ENCODE measurements around the gene EIF3K.

DNA sequence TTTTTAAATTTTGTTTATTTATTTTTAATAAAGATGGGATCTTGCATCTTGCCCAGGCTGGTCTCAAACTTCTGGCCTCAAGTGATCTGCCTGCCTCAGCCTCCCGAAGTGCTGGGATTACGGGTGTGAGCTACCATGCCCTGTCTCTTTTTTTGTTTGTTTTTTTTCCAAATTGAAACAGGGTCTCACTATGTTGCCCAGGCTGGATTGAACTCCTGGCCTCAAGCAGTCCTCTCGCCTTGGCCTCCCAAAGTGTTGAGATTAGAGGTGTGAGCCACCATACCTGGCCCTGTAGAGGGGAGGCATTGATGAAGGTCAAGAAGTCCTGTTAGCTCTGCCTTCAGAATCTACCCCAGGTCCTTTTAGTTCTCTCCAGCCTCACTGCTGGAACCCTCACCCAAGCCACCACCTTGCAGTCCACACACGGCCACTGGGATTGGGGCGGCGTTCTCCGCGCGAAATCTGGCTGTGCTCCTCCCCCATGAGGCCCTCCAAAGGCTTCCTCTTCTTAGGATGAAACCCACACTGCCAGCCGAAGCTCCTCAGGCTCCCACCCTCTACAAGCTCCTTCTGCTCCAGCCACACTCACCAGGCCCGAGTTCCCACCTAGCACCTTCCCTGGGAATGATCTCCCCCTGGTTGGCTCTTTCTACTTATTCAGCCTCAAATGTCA lies 63.3 kb downstream of the EIF3K start:
- TF ChIP-seq EP300 (IDR thresholded peaks at IDR 0.05; ENCODE audit: borderline replicate concordance in 1 of 2, control insufficient read depth in 1 of 2, low read depth in 2 of 2, low read length in 2 of 2) (no peak), RCOR1 (conservative IDR thresholded peaks at IDR 0.05; ENCODE audit: low read depth, low read length) (no peak)
- TF ChIP-seq, protein P1, sequence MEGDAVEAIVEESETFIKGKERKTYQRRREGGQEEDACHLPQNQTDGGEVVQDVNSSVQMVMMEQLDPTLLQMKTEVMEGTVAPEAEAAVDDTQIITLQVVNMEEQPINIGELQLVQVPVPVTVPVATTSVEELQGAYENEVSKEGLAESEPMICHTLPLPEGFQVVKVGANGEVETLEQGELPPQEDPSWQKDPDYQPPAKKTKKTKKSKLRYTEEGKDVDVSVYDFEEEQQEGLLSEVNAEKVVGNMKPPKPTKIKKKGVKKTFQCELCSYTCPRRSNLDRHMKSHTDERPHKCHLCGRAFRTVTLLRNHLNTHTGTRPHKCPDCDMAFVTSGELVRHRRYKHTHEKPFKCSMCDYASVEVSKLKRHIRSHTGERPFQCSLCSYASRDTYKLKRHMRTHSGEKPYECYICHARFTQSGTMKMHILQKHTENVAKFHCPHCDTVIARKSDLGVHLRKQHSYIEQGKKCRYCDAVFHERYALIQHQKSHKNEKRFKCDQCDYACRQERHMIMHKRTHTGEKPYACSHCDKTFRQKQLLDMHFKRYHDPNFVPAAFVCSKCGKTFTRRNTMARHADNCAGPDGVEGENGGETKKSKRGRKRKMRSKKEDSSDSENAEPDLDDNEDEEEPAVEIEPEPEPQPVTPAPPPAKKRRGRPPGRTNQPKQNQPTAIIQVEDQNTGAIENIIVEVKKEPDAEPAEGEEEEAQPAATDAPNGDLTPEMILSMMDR (IDR thresholded peaks at IDR 0.05 in 2 of 3, conservative IDR thresholded peaks at IDR 0.05 in 1 of 3; ENCODE audit: control insufficient read depth in 2 of 3, extremely low read depth in 1 of 3, insufficient read depth in 1 of 3, low read depth in 3 of 3, low read length in 3 of 3), result no peak

Data from GM12878 (cell line).